ENCODE measurements around the gene FURIN.
"Not testable (repeated sequence)": the region's sequence is repeated elsewhere in the genome, so short reads cannot be mapped to it uniquely, and the experiment has no call there.

The FURIN gene

DNA sequence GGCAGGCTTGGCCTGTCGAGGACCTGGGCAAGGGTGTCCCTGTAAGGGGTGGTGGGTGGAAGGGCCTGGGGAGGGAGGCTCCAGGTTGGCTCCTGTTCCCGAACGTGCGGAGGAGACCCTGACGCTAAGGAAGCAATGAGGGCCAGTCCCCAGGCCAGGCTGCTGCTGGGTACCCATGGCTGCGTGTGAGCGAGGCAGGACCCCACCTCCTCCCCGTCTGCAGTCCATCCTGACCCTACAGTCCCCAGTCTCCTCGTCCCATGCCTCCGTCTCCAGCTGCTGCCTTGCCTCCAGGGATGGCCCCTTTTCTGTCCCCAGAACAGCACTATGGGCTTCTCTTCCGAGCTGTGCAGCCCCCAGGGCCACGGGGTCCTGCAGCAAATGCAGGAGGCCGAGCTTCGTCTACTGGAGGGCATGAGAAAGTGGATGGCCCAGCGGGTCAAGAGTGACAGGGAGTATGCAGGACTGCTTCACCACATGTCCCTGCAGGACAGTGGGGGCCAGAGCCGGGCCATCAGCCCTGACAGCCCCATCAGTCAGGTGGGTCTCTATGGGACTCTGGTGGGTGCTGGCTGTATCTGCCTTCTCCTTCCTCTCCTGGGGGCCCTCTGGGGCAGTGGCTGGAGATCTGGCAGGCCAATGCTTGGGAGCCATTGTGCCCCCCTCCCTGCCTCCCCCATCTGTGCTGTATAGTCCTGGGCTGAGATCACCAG is 16.5 kb downstream of the FURIN start:
- no peak for DNase-seq

DNA sequence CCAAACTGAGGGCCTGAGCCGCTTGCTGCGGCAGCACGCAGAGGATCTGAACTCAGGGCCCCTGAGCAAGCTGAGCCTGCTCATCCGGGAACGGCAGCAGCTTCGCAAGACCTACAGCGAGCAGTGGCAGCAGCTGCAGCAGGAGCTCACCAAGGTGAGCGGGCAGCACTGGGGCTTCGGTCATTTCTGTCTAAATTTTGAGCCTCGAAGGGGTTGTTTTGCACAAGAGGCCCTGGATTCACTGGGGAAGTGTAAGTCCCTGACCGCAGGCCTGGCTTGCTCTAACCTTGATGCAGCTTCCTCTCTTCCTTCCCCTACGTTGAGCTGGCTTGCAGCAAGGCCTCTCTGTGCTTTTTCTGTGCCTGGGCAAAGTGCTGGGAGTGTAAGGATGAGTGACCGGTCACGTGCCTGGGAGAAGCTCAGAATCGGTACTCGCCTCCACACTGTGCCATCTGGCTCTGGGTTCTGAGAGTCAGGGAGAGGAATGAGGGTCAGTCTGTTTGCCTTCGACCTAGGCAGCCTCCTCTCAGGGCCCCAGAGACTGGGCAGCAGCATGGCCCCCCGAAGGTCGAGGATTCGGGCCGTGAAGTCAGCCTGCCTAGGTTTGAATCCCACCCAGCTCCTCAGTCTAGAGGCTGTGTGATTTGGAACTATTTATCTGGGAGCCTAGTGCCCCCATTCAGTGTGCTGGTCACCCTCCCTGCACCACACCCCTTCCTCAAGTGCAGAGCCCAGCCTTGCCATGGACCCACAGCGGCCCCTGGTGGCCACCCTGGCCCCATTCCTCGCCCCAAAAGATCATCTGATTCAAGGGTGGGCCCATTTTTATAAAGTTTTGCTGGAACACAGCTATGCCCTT is 17.3 kb downstream of the FURIN start:
- DNase-seq, result peak; percentile 43

DNA sequence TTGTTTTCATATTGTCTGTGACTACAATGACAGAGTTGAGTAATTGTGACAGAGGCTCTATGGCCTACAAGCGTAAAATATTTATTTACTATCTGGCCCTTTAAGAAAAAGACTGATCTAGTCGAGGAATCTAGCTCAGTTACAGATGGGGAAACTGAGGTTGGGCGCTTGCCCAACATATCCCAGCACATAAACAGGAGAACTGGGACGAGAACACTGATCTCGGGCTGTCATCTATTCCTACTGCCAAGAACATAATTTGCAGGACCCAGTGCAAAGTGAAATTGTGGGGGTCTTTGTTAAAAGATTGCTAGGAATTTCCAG is 17.9 kb downstream of the FURIN start:
- DNase-seq, result no peak

DNA sequence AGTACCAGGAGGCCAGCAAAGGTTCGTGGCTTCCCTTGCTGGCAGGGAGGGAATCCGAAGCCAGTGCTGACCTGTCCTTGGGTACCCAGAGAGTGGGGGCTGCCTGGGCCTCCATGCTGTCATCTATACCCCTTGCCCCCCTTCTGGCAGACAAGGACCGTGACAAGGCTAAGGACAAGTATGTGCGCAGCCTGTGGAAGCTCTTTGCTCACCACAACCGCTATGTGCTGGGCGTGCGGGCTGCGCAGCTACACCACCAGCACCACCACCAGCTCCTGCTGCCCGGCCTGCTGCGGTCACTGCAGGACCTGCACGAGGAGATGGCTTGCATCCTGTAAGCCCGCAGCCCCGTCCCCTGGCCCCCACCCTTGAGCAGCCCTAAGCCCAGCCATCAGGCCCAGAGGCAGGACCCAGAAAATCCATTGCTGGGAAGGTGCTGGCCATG is 18.7 kb downstream of the FURIN start:
- no peak for DNase-seq

DNA sequence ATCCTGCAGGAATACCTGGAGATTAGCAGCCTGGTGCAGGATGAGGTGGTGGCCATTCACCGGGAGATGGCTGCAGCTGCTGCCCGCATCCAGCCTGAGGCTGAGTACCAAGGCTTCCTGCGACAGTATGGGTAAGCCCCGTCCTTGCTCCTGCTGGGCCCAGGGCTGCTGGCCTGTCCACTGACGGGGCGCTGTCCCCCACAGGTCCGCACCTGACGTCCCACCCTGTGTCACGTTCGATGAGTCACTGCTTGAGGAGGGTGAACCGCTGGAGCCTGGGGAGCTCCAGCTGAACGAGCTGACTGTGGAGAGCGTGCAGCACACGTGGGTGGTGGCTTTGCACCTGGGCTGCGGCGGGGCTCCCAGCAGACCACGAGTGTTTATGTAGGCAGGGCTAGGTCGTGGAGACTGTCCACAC is 20.9 kb downstream of the FURIN start:
- DNase-seq, result no peak

DNA sequence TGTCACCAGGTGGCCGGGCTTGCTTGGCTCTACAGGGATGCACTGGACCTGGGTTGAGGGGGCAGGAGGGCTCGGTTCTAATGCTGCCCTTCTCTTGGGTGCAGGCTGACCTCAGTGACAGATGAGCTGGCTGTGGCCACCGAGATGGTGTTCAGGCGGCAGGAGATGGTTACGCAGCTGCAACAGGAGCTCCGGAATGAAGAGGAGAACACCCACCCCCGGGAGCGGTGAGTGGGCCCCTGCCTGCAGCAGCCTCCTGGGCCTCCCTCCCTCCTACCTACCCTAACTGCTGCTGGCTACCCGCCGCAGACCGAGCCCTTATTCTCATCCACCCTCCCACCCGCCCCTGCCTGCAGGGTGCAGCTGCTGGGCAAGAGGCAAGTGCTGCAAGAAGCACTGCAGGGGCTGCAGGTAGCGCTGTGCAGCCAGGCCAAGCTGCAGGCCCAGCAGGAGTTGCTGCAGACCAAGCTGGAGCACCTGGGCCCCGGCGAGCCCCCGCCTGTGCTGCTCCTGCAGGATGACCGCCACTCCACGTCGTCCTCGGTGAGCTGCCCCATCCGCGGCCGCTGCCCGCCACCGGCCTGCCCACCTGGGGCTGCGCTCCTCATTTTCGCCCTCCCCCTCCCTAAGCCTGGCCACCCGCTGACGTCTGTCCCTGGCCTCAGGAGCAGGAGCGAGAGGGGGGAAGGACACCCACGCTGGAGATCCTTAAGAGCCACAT is 21.5 kb downstream of the FURIN start:
- no peak for DNase-seq

DNA sequence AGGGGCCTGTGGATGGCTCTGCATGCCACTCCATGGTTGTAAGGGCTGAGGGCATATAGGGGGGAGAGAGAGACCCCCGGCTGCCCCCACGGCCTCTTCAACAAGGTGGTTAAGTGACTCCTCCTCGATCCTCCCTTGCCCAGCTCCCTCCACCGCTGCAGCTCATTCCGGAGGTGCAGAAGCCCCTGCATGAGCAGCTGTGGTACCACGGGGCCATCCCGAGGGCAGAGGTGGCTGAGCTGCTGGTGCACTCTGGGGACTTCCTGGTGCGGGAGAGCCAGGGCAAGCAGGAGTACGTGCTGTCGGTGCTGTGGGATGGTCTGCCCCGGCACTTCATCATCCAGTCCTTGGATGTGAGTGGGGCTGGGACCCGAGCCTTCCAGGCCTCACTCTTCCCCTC is 22.5 kb downstream of the FURIN start:
- no peak for DNase-seq

DNA sequence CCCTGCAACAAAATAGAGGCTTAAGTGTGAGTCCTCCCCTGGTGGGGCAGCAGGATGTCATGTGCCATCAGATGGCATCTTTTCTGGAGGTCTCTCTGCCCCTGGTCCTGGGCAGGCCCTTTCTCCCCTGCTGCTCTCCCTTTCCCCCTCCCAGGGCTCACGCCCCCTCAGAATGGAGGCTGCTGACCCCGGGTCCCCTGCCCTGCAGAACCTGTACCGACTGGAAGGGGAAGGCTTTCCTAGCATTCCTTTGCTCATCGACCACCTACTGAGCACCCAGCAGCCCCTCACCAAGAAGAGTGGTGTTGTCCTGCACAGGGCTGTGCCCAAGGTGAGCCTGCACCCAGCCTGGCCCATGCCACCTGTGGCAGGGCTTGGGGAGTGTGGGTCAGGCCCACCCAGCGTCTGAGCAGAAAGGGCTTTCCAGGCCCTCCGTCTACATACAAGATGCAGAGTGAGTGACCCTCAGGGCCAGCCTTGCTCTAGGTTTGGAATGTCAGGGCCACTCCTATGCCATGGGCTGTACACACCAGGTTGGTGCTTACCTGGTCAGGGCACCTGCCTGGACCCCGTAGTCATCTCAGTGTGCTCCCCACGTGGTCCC is 23.1 kb downstream of the FURIN start:
- DNase-seq, result no peak

DNA sequence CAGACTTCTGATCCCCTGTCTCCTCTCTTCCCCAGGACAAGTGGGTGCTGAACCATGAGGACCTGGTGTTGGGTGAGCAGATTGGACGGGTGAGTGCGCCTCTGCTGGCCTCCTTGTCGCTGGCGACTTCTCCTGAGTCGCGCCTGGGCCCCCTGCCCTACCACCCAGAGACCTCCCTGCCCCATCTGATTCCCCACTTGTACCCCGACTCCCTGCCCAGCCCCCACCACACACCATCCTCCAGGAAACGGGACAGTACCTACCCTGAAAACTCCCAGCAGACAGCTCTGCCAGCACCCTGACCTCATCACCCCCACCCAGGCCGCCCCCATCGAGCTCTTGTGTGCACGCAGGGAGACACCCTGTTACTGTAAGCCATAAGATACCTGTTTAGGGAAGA is 23.6 kb downstream of the FURIN start:
- no peak for DNase-seq

DNA sequence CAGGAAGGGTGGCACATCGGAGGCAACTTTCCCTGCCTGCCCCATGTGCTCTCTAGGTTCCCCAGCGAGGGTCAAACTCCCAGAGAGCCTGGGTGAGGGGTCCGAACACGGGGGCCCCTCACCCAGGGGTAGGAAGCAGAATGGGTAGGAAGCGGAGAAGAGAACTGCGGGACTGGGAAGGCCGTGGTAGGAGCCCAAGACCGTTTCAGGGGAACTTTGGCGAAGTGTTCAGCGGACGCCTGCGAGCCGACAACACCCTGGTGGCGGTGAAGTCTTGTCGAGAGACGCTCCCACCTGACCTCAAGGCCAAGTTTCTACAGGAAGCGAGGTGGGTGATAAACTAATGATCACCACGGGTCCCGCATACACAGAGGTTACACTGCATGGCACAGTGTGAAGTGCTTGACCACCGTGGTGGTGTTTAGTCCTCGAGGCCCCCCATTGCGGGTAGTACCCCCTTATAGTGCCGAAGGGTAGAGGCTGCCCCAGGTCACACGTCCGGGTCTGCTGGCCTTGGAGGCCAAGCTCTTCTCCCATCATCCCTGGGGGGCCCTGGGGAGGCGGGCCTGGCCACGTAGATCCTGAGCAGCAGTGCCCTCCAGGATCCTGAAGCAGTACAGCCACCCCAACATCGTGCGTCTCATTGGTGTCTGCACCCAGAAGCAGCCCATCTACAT is 24.2 kb downstream of the FURIN start:
- DNase-seq, result no peak

DNA sequence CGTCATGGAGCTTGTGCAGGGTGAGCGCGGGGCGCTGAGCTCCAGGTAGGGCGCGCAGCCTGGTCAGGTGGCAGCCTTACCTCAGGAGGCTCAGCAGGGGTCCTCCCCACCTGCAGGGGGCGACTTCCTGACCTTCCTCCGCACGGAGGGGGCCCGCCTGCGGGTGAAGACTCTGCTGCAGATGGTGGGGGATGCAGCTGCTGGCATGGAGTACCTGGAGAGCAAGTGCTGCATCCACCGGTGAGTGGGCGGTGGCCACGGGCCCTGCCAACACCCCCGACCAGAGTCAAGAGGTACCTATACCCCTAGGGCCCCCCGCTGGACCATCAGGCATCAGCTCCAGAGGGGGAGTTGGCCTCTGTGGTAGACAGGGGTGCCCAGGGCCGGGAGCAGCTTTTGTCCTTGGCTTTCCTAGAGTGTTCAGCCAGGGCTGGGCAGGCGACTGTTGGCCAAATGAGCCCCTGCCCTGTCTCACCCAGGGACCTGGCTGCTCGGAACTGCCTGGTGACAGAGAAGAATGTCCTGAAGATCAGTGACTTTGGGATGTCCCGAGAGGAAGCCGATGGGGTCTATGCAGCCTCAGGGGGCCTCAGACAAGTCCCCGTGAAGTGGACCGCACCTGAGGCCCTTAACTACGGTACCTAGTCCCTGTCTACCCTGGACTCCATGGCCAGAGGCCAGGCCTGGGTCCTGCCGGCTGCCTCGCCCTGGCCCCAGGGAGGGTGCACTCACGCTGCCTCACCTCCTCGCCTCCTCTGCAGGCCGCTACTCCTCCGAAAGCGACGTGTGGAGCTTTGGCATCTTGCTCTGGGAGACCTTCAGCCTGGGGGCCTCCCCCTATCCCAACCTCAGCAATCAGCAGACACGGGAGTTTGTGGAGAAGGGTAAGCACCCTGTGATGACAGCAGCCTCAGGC is 25.0 kb downstream of the FURIN start:
- DNase-seq, result no peak

DNA sequence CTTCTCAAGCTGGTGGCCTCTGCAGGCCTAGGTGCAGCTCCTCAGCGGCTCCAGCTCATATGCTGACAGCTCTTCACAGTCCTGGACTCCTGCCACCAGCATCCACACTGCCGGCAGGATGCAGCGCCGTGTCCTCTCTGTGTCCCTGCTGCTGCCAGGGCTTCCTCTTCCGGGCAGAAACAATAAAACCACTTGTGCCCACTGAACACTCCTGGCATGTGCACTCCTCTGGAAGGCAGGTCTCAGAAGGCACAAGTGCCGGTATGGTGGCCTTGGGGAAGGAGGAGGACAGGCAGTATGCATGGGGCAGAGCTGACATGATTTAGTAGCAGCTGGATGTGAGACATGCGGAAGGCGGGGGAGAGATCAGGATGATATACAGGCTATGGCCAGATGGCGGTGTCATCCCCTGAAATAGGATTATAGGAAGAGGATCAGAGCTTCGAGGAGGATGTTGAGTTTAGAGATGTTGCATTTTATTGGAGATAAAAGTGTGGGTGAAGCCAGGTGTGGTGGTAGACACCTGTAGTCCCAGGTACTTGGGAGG is 27.3 kb downstream of the FURIN start:
- DNase-seq, result no peak

DNA sequence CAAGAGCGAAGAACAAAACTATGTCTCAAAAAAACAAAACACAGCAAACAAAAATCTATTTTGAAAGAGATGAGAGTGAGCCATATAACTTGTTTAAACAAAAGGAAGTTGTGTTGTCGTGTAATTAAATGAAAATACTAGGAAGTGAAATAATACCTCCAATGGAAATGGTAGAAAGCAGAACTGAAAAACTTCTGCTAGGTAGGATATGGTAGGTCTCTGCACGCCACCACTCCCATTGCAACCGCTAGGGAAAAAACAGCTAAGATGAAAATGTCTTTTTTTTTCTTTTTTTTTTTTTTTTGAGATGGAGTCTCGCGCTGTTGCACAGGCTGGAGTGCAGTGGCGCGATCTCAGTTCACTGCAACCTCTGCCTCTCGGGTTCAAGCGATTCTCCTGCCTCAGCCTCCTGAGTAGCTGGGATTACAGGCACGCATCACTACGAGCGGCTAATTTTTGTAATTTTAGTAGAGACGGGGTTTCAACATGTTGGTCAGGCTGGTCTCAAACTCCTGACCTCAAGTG is 28.8 kb downstream of the FURIN start:
- DNase-seq, result not testable (repeated sequence)

DNA sequence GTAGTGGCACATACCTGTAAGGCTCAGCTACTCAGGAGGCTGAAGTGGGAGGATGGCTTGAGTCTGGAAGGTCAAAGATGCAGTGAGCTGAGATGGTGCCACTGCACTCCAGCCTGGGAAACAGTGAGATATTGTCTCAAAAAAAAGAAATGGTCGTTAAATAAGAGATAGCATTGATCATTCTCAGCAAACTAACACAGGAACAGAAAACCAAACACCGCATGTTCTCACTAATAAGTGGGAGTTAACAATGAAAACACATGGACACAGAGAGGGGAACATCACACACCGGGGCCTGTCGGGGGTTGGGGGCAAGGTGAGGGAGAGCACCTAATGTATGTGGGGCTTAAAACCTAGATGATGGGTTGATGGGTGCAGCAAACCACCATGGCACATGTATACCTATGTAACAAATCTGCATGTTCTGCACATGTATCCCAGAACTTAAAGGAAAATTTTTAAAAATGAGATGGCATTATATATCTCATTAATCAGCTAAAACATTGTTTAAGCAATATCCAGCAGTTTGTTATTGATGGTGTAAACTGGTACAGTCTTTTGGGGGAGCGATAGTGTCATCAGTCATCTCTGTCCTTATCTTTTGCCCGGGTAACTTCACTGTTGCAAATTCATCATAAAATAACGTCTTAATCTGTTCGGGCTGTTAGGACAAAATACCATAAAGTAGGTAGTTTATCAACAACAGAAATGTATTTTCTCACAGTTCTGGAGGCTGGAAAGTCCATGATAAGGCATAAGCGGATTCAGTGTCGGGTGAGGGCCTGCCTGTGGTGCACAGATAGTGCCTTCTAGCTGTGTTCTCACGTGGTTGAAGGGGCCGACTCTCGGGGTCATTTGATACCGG is 33.0 kb downstream of the FURIN start:
- no peak for DNase-seq

DNA sequence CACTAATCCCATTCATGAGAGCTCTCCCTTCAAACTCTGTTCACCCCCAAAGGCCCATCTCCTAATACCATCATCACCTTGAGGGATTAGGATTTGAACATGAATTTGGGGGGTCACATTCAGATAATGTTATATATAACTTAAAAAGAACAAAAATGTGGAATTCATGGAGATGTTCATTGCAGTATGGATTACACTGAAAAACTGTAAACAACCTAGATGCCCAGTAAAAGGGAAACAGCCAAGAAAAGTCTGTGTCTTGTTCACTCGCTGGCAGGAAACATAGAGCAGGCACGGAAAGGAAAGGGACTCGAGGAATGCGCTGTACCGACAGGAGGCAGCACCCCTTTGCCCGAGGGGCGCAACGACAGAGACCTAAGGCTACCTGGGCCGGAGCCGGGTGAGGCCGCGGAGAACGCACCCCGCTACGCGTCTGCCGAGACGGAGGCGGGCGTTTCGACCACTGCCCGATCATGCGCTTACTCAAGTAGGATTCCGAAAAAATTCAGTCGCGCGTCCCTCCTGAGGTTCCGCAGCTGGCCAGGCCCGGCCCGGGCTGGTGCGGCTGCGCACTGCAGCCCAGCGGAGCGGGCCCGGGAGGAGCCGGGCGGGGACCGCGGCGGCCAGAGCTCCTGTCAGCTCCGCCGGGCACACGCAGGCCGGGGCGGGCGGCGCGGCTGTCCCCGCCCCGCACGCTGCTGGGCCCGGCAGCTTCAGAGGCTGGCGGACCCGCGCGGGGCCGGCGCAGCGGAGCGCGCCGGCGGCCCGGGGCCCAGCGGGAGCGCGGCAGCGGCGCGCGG is 33.9 kb downstream of the FURIN start:
- peak; percentile 54 for DNase-seq

DNA sequence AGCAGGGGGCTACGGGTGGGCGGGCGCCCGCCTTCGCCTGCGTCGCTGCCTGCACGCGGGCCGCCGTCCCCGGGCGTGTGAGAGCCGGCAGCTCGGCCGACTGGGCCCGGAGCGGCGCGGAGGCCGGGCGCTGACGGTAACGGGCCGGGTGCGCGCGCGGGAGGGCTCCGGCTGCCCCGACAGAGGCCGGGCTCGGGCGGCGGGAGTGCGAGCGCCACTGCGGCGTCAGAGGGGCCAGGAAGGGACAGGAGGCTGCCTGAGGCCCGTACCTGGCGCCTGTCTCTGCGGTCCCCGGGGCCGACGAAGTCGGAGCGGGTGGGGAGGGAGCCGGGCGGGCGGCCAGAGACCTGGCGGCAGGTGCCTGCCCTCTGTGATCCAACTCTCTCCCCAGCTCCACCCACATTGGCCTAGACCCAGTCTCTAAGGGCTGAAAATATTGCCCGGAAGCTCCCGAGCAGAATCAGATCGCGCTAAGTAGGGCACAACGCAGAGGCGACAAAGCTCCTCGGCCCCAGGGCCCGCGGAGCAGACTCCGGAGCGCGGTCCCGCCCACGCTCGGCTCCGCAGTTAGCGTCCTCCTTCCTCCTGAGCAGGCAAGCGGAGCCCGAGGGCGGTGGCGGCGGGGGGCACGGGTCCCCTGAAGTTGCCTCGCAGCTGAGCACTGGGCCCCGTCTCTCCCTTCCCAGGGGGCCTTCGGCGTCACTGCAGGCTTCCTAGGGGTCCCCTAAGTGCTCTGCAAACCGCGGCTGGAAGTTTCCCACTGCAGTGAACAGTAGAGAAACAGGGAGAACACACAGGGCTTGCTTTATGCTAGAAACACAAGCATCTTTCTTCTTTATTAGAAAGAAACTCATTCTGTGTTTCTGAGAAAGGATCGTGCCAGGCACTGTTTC is 34.7 kb downstream of the FURIN start, which contains the start of gene MAN2A2:
Gene MAN2A2 (plus strand): TSS at position 463 of the 893 bp plus-strand sequence. CDS start 906 bp downstream, outside the sequence.
- no peak for DNase-seq

DNA sequence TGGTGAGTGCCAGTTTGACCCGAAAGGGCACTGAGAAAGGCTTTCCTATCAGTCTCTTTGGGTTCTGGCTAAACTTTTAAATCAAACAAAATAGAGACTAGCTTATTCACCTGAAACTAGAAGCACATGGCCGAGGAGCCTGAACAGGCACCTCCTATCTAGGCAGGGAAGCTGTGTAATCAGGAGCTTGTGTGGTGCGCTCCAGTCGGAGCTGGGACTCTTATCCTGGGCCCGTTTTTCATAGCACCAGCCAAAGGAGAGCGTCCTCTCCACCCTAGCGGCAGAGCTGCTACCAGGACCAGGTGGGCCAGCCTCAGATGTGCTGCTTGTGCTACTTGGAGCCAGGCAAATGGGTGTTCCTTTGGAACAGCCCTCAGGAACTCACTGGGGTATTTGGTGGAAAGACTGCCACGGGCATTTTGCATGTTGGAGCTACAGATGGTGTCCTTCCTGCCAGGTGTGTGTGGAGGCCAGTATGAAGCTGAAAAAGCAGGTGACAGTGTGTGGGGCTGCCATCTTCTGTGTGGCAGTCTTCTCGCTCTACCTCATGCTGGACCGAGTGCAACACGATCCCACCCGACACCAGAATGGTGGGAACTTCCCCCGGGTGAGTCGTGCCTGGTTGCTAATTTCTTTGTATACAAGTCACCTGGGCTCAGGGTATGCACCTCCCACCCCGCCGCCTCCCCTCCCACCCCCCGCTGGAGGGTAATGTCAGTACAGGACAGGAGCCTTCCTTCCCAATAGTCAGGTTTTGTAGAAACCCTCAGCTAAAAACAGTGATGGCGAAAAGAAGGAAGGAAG is 35.5 kb downstream of the FURIN start:
- DNase-seq, result no peak

Data from NCI-H1048 (cell line).